IPS-15b (cell line): ENCODE results near the gene NEDD4L.

Experiments
- H3K27me3 ChIP-seq: one replicate; pipeline ENCODE4 v1.6.1; 2013; ENCODE audit warnings: low read length; ENCODE audit not compliant: control insufficient read depth, insufficient read depth
- H3K36me3 ChIP-seq: one replicate; pipeline ENCODE4 v1.6.1; 2013; ENCODE audit warnings: low read length; ENCODE audit not compliant: control insufficient read depth, insufficient read depth
- H3K4me1 ChIP-seq: one replicate; pipeline ENCODE4 v1.6.1; 2013; ENCODE audit warnings: mild to moderate bottlenecking, low read length; ENCODE audit not compliant: control insufficient read depth, insufficient read depth
- H3K4me3 ChIP-seq: one replicate; pipeline ENCODE4 v1.5.1; 2013; ENCODE audit warnings: low read depth, low read length
- H3K9ac ChIP-seq: one replicate; pipeline ENCODE4 v1.6.1; 2013; ENCODE audit warnings: low read depth, mild to moderate bottlenecking, low read length
- H3K9me3 ChIP-seq: one replicate; pipeline ENCODE4 v1.6.1; 2013; ENCODE audit warnings: mild to moderate bottlenecking, low read length; ENCODE audit not compliant: control insufficient read depth, insufficient read depth

NEDD4L gene

DNA sequence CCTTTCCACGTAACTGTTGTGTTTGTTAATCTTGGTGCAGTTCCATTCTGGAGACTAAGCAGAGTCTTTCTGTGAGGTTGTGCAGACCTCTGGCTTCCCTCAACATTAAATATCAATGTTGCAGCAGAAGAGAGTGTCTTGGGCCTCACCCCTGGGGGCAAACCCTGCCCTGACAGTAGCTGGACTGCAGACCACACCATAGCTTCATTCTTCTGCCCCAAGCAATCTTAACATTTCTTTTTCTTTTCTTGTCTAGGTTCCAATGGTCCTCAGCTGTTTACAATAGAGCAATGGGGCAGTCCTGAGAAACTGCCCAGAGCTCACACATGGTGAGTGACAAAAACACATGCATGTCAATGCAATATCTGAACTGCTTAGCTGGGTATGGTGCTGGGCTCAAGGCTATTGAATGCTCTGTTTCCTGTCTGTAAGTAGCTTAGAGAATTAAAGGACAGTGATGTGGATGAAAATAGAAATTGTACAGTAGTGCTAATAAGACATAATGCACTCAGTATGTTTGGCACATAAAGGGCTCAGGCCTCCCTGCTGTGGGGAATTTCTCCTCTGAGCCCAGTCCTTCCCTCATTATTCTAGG is 347.3 kb downstream of the NEDD4L start:
- Histone ChIP-seq H3K27me3 (no peaks in the 10 kb centered on the region), H3K9ac (no peak overlapping the region), H3K4me3 (no peak overlapping the region), H3K36me3 (peaks cover 7% of the 10 kb centered on the region), H3K9me3 (no peaks in the 10 kb centered on the region), H3K4me1 (no peaks in the 10 kb centered on the region)

- no peaks in the 10 kb centered on the region for H3K4me1 ChIP-seq
- H3K9me3 ChIP-seq, result no peaks in the 10 kb centered on the region
- no peaks in the 10 kb centered on the region for H3K27me3 ChIP-seq
- H3K4me3 ChIP-seq, result no peak overlapping the region
- no peak overlapping the region for H3K9ac ChIP-seq
- peaks cover 7% of the 10 kb centered on the region for H3K36me3 ChIP-seq
Measured at GRCh38 chr18:58391932-58392323, 347.9 kb downstream of the NEDD4L start.

DNA sequence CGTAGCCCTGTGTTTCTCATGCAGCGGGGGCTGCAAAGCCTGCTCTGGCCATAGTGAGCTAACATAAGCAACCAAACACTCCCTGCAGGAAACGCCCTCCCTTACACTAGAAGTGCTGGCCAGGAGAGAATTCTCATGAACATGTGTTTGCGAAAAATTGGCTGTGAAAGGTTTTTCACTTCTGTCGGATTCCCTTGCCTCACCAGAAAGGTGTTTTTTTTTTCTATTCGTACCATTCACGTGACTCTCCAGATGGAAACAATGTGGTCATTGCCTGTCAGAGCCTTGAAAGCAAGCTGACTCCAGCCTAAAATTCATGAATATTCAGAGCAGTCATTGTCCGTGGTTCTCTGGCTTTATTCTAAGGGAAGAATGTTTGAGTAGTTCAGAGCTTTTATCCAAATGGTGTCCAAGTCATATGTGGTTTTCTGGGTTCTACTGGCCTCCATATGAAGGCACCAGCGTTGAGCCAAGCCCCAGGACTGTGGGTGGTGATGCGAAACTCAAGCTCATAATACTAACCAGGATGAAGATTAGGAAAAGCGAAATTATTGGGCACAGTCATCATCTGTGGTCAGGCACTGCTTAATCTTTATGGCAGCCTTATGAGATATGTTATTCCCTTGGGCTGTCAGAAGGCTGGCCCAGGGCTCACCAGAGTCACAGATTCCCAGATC is 348.4 kb downstream of the NEDD4L start:
- Histone ChIP-seq H3K27me3 (no peaks in the 10 kb centered on the region), H3K9ac (no peak overlapping the region), H3K9me3 (no peaks in the 10 kb centered on the region), H3K4me1 (no peaks in the 10 kb centered on the region), H3K4me3 (no peak overlapping the region), H3K36me3 (peaks cover 7% of the 10 kb centered on the region)

- no peaks in the 10 kb centered on the region for H3K27me3 ChIP-seq
- H3K9me3 ChIP-seq, result no peaks in the 10 kb centered on the region
- H3K9ac ChIP-seq, result no peak overlapping the region
- H3K4me3 ChIP-seq, result no peak overlapping the region
- peaks cover 7% of the 10 kb centered on the region for H3K36me3 ChIP-seq
- H3K4me1 ChIP-seq, result no peaks in the 10 kb centered on the region
Measured at GRCh38 chr18:58393295-58393694, 349.3 kb downstream of the NEDD4L start.

- no peaks in the 10 kb centered on the region for H3K4me1 ChIP-seq
- H3K36me3 ChIP-seq, result peaks cover 3% of the 10 kb centered on the region
- no peak overlapping the region for H3K9ac ChIP-seq
- no peaks in the 10 kb centered on the region for H3K9me3 ChIP-seq
- H3K4me3 ChIP-seq, result no peak overlapping the region
- no peaks in the 10 kb centered on the region for H3K27me3 ChIP-seq
Measured at GRCh38 chr18:58394046-58394445, 350.0 kb downstream of the NEDD4L start.

GRCh38 chr18:58394602-58395425 is 350.8 kb downstream of the NEDD4L start:
- no peaks in the 10 kb centered on the region for H3K9me3 ChIP-seq
- no peak overlapping the region for H3K4me3 ChIP-seq
- H3K27me3 ChIP-seq, result no peaks in the 10 kb centered on the region
- H3K9ac ChIP-seq, result no peak overlapping the region
- H3K36me3 ChIP-seq, result peaks cover 3% of the 10 kb centered on the region
- no peaks in the 10 kb centered on the region for H3K4me1 ChIP-seq

DNA sequence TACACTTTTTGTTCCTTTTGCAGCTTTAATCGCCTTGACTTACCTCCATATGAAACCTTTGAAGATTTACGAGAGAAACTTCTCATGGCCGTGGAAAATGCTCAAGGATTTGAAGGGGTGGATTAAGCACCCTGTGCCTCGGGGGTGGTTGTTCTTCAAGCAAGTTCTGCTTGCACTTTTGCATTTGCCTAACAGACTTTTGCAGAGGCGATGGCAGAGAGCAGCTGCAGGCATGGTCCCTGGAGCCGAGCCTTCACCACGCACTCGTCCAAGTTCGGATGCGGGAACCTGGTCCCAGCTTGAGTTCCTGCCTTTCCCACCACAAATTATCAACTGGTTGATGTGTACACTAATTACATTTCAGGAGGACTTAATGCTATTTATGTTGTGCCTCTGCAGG is 352.1 kb downstream of the NEDD4L start:
- Histone ChIP-seq H3K9ac (no peak overlapping the region), H3K4me1 (no peaks in the 10 kb centered on the region), H3K36me3 (peaks cover 3% of the 10 kb centered on the region), H3K4me3 (no peak overlapping the region), H3K9me3 (no peaks in the 10 kb centered on the region), H3K27me3 (no peaks in the 10 kb centered on the region)

GRCh38 chr18:58396966-58397365 is 352.9 kb downstream of the NEDD4L start:
- H3K27me3 ChIP-seq, result no peaks in the 10 kb centered on the region
- H3K4me3 ChIP-seq, result no peak overlapping the region
- no peaks in the 10 kb centered on the region for H3K4me1 ChIP-seq
- no peaks in the 10 kb centered on the region for H3K9me3 ChIP-seq
- no peak overlapping the region for H3K9ac ChIP-seq
- peaks cover 3% of the 10 kb centered on the region for H3K36me3 ChIP-seq

DNA sequence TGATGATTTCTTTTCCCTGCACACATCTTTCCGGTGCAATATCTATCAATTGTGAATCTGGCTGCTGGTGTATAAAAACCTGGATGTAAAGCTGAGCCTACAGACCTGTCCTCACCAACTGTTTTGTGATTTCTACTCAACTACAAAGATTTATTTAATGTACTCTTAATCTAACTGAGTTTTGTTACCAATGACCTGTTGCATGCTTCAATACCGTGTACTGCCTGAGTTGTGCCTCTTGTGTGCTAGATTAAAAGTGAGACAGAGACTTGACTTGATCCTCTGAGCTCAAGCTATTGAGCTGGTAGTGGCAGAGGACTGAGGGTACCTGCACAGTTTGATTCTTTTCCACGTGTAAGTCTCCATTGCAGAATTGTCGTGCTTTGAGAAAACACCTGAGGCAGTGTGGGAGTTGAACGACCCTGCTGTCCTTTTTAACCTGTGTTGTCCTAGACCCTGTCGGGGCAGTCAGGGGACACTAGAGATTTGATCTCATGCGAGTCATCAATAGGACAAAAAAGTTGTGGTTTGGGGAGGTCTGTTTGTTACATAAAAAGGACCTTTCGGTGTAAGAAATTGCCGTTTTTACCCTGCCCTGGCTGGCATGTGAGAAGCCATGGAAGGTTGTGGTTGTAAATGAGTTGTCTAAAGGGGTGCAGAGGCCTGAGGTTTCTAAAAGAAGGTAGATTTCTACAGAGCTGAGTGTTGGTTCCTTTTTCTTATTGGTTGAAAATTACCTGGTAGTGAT is 353.5 kb downstream of the NEDD4L start:
- no peak overlapping the region for H3K4me3 ChIP-seq

GRCh38 chr18:58398648-58399398 is 354.8 kb downstream of the NEDD4L start:
- Histone ChIP-seq H3K36me3 (peaks cover 3% of the 10 kb centered on the region), H3K4me3 (no peak overlapping the region), H3K27me3 (no peaks in the 10 kb centered on the region), H3K9me3 (no peaks in the 10 kb centered on the region), H3K4me1 (no peaks in the 10 kb centered on the region), H3K9ac (no peak overlapping the region)

More for the DNA sequence above, 353.5 kb downstream of the NEDD4L start:
- no peaks in the 10 kb centered on the region for H3K4me1 ChIP-seq
- H3K9me3 ChIP-seq, result no peaks in the 10 kb centered on the region
- H3K27me3 ChIP-seq, result no peaks in the 10 kb centered on the region
- peaks cover 3% of the 10 kb centered on the region for H3K36me3 ChIP-seq
- no peak overlapping the region for H3K9ac ChIP-seq

GRCh38 chr18:58400331-58400870 is 356.4 kb downstream of the NEDD4L start:
- H3K4me3 ChIP-seq, result no peak overlapping the region

More at GRCh38 chr18:58400331-58400870, 356.4 kb downstream of the NEDD4L start:
- H3K9ac ChIP-seq, result no peak overlapping the region
- no peaks in the 10 kb centered on the region for H3K27me3 ChIP-seq
- H3K4me1 ChIP-seq, result no peaks in the 10 kb centered on the region
- no peaks in the 10 kb centered on the region for H3K9me3 ChIP-seq
- H3K36me3 ChIP-seq, result no peaks in the 10 kb centered on the region
